Measurements from ENCODE around the gene HIC1.

HIC1 gene

GRCh38 chr17:2025220-2025621 lies 29.7 kb upstream of the HIC1 start, which contains the start of gene RTN4RL1:
TSS of gene RTN4RL1 (minus strand) at chr17:2025334. CDS start at chr17:2024865, 469 bp downstream.
- peak in 48 of 58 donors; percentile 14 to 88 (median 58) for DNase-seq

- DNase-seq = peak in 40 of 58 donors; percentile 17 to 77 (median 44)
Measured at GRCh38 chr17:2025622-2026309, 29.1 kb upstream of the HIC1 start.

GRCh38 chr17:2027528-2028233 lies 27.2 kb upstream of the HIC1 start:
- peak in 7 of 58 donors; percentile 15 to 52 (median 27) for DNase-seq

GRCh38 chr17:2028234-2028614 lies 26.7 kb upstream of the HIC1 start:
- DNase-seq = no peak

- DNase-seq = peak in 1 of 58 donors; percentile 29
Measured at GRCh38 chr17:2028737-2029136, 26.2 kb upstream of the HIC1 start.

- DNase-seq = peak in 57 of 58 donors; percentile 37 to 94 (median 82)
Measured at GRCh38 chr17:2029911-2030778, 24.8 kb upstream of the HIC1 start, which contains the start of gene DPH1. TSS of gene DPH1 (plus strand) at chr17:2030153. CDS start at chr17:2030170, 17 bp downstream.

GRCh38 chr17:2030779-2031163 lies 24.1 kb upstream of the HIC1 start:
- peak in 6 of 58 donors; percentile 33 to 70 (median 38) for DNase-seq

GRCh38 chr17:2033153-2033552 lies 21.8 kb upstream of the HIC1 start:
- no peak for DNase-seq

- DNase-seq = no peak
Measured at GRCh38 chr17:2034157-2034556, 20.7 kb upstream of the HIC1 start.

- no peak for DNase-seq
Measured at GRCh38 chr17:2034806-2035540, 19.9 kb upstream of the HIC1 start.

- DNase-seq = no peak
Measured at GRCh38 chr17:2035541-2036488, 19.1 kb upstream of the HIC1 start.

- DNase-seq = no peak
Measured at GRCh38 chr17:2037155-2037554, 17.7 kb upstream of the HIC1 start.

- no peak for DNase-seq
Measured at GRCh38 chr17:2040219-2040827, 14.6 kb upstream of the HIC1 start.

- DNase-seq = peak in 5 of 58 donors; percentile 45 to 68 (median 56)
Measured at GRCh38 chr17:2040942-2041560, 13.9 kb upstream of the HIC1 start.

GRCh38 chr17:2041561-2042389 lies 13.1 kb upstream of the HIC1 start, which contains the start of gene OVCA2:
TSS of gene OVCA2 (plus strand) at chr17:2042022. CDS start at chr17:2042048, 26 bp downstream.
- peak; percentile 58 to 97 (median 89) for DNase-seq

- peak in 3 of 58 donors; percentile 31 to 54 (median 52) for DNase-seq
Measured at GRCh38 chr17:2042390-2042847, 12.5 kb upstream of the HIC1 start.

GRCh38 chr17:2042933-2043332 lies 12.0 kb upstream of the HIC1 start:
- DNase-seq = no peak
